A549 (cell line): ENCODE results near the gene SUGP2. TPM values are rescaled to one million over a fixed set of nuclear protein-coding genes. Genes with fewer than 3 reads are reported as not detected.

Experiments
- ATAC-seq, 2 experiments: fragments of 200-7000 bp in 1 of 2; fragments of >200 bp in 1 of 2; cut with Nextera tagmentation in 1 of 2; cut with Tn5 transposase in 1 of 2; 3 replicates each; pipeline versions ENCODE4 v1.8.0 to v1.9.1; 2018 to 2020; ENCODE audit warnings: mild to moderate bottlenecking in 1 of 2, moderate library complexity in 1 of 2
- CTCF ChIA-PET: fragments of 300-600 bp; sonication (Branson Sonifier 250); formaldehyde crosslinking; extraction: SDS; loops from one replicate; lab custom pipeline; 2021; ENCODE audit warnings: antibody characterized with exemption, inconsistent platforms; lab: Yijun Ruan, JAX
- POLR2A ChIA-PET: fragments of 350-600 bp; formaldehyde crosslinking; extraction: SDS; loops from one replicate; lab custom pipeline; 2021; ENCODE audit warnings: antibody characterized with exemption, inconsistent platforms; lab: Yijun Ruan, JAX
- DNase-seq, 2 experiments: peaks; one replicate each; pipeline versions ENCODE4 v3.0.0 to v3.0.0-alpha.2; 2011 to 2016; ENCODE audit warnings: low read depth in 1 of 2, low spot score in 1 of 2
- FAIRE-seq: peaks from 2 replicates; lab custom pipeline; 2011; peaks lifted over from hg19 to GRCh38; lab: Jason Lieb, UNC
- H3K27ac ChIP-seq, 2 experiments: fragments of >200 bp; sonication (Bioruptor Twin); formaldehyde crosslinking; 3 replicates each; pipeline ENCODE4 v1.5.1; 2016 to 2017
- H3K4me1 ChIP-seq: fragments of >200 bp; sonication (Bioruptor Twin); formaldehyde crosslinking; 3 replicates; pipeline ENCODE4 v1.6.1; 2016
- H3K4me2 ChIP-seq: fragments of >200 bp; sonication (Bioruptor Twin); formaldehyde crosslinking; 3 replicates; pipeline ENCODE4 v1.6.1; 2016
- H3K4me3 ChIP-seq: fragments of >200 bp; sonication (Bioruptor Twin); formaldehyde crosslinking; 3 replicates; pipeline ENCODE4 v1.5.1; 2016
- H3K9me3 ChIP-seq: fragments of >200 bp; sonication (Bioruptor Twin); formaldehyde crosslinking; 3 replicates; pipeline ENCODE4 v1.6.1; 2016
- BHLHE40 ChIP-seq: IDR thresholded peaks from 2 replicates; pipeline ENCODE4 v1.6.1; 2012; ENCODE audit warnings: low read depth, low read length, inconsistent platforms
- ESRRA ChIP-seq: fragments of 150-350 bp; IDR thresholded peaks from 2 replicates; pipeline ENCODE4 v1.6.1; 2014; ENCODE audit warnings: mild to moderate bottlenecking, low read length, borderline replicate concordance
- HDAC2 ChIP-seq: fragments of 200-600 bp; sonication (generic); IDR thresholded peaks from 2 replicates; pipeline ENCODE4 v1.6.1; 2016
- HOXB13 ChIP-seq: fragments of 250-450 bp; sonication (Bioruptor Pico); IDR thresholded peaks from 2 replicates; pipeline ENCODE4 v1.5.0; 2020; ENCODE audit warnings: low read depth, mild to moderate bottlenecking, moderate library complexity
- NPAS2 ChIP-seq: fragments of 250-450 bp; sonication (Bioruptor Pico); IDR thresholded peaks from 2 replicates; pipeline ENCODE4 v1.8.0; 2022; ENCODE audit warnings: mild to moderate bottlenecking, moderate library complexity, borderline replicate concordance
- POLR2A ChIP-seq: IDR thresholded peaks from 2 replicates; pipeline ENCODE4 v1.6.1; 2012; ENCODE audit warnings: mild to moderate bottlenecking, low read length
- POLR2AphosphoS2 ChIP-seq: conservative IDR thresholded peaks from 2 replicates; pipeline ENCODE4 v1.6.1; 2012; ENCODE audit warnings: low read length, improper control_type of control experiment, inconsistent platforms
- RAD21 ChIP-seq, 2 experiments: fragments of >200 bp in 1 of 2; sonication (Bioruptor Twin) in 1 of 2; formaldehyde crosslinking in 1 of 2; IDR thresholded peaks in 1 of 2; conservative IDR thresholded peaks in 1 of 2; 2 replicates in 1 of 2; 3 replicates in 1 of 2; pipeline ENCODE4 v1.6.1; 2012 to 2018; ENCODE audit warnings: inconsistent platforms in 1 of 2
- RCOR1 ChIP-seq: fragments of 150-350 bp; IDR thresholded peaks from 2 replicates; pipeline ENCODE4 v1.6.1; 2014; ENCODE audit warnings: antibody characterized with exemption, low read length, low read depth
- RFX5 ChIP-seq: fragments of 450-650 bp; IDR thresholded peaks from 2 replicates; pipeline ENCODE4 v1.7.1; 2014; ENCODE audit warnings: antibody characterized with exemption, mild to moderate bottlenecking, moderate library complexity
- RNF2 ChIP-seq: fragments of 200-600 bp; sonication (generic); IDR thresholded peaks from 2 replicates; pipeline ENCODE4 v1.6.1; 2016; ENCODE audit warnings: low read depth, mild to moderate bottlenecking, antibody characterized with exemption, moderate library complexity, borderline replicate concordance
- ZC3H11A ChIP-seq: fragments of 450-650 bp; IDR thresholded peaks from 2 replicates; pipeline ENCODE4 v1.6.1; 2014; ENCODE audit warnings: antibody characterized with exemption, mild to moderate bottlenecking
- ZFP36 ChIP-seq: fragments of 450-650 bp; IDR thresholded peaks from 2 replicates; pipeline ENCODE4 v1.6.1; 2014; ENCODE audit warnings: borderline replicate concordance; ENCODE audit not compliant: partially characterized antibody
- WGBS: methylation state at CpG from one replicate; pipeline ENCODE4 v1.1.6; 2017; ENCODE audit errors: missing lambda C conversion rate; 5-methylcytosine and 5-hydroxymethylcytosine counted together
- polyA plus RNA-seq, 4 experiments: library from polyadenylated mRNA; depleted of rRNA in 3 of 4; stranded (reverse); fragments of >200 nt; fragmentation: RNase III in 1 of 4; extraction: RNeasy Plus Mini Kit Qiagen cat#74134 plus additional on column Dnase treatment in 1 of 4; gene quantifications; 2 replicates in 3 of 4; 3 replicates in 1 of 4; pipeline ENCODE4 v1.2.3, GENCODE V29; 2011 to 2017
- TF ChIP-seq, protein P1 (sequence below): fragments of 200-600 bp; sonication (generic); IDR thresholded peaks from 2 replicates; pipeline ENCODE4 v1.6.1; 2016; ENCODE audit warnings: antibody characterized with exemption, mild to moderate bottlenecking, moderate library complexity
- TF ChIP-seq, protein P2 (sequence below): fragments of 450-650 bp; IDR thresholded peaks from 2 replicates; pipeline ENCODE4 v1.6.1; 2014; ENCODE audit warnings: antibody characterized with exemption
- TF ChIP-seq, protein P3 (sequence below): fragments of 250-450 bp; sonication (Bioruptor Pico); IDR thresholded peaks from 2 replicates; pipeline ENCODE4 v1.5.0; 2021; ENCODE audit warnings: mild to moderate bottlenecking, moderate library complexity, borderline replicate concordance

SUGP2 gene
- polyA plus RNA-seq, 2 of the 4 experiments (the other 2 are of a cell fraction): 42.4 to 43.9 TPM

DNA sequence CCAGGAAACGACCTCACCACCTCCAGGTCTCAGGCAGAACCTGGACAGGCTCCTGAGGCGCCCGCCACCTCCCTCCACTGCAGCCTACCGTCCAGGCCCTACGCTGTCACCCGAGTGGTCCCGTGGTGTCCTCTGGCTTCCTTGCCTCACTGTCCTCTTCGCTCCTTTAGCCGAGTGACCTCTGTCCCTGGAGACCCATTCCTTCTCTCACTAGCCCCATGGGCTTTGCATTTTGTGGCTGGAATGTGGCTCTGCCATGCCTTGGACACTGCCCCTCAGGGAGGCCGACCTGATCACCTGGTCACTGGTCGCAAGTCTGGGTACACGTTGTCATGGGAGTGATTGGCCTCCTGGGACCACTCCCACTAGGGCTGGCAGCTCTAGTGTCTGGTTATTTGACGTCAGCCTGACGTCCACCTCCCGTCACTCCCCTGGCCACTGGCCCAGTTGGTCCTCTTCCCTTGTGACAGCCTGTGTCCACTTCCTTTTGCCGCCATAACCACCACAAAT lies 48.4 kb upstream of the SUGP2 start (continued):
- TF ChIP-seq POLR2A (no peak), NPAS2 (CRISPR knock-in tag) (no peak), RCOR1 (no peak), RFX5 (no peak), HOXB13 (CRISPR knock-in tag) (no peak)

DNA sequence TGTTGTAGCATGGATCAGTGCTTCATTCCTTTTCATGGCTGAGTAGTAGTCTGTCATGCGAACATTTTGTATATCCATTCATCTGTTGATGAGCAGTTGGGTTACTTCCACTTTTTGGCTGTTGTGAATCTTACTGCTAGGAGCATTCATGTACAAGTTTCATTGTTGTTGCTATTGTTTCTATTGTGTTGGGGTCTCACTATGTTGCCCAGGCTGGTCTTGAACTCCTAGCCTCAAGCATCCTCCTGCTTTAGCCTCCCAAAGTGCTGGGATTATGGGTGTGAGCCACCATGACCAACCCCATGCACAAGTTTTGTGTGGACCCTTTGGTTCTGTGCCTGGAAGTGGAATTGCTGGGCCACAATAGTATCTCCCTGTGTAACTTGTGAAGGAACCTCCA lies 46.3 kb upstream of the SUGP2 start:
- no peak for DNase-seq
- 94% methylated on average over 1 of the region's 1 CpG for WGBS
- ChIA-PET CTCF (no interaction called here), POLR2A (no interaction called here)
- no peak for TF ChIP-seq ZC3H11A
- TF ChIP-seq, all 56 proteins: peak for 0
- no peak for ATAC-seq
- FAIRE-seq: no peak
- Histone ChIP-seq H3K9me3 (no peaks in the 10 kb centered on the region), H3K4me2 (no peak overlapping the region), H3K4me1 (no peaks in the 10 kb centered on the region), H3K4me3 (no peak overlapping the region), H3K27ac (no peak overlapping the region)

DNA sequence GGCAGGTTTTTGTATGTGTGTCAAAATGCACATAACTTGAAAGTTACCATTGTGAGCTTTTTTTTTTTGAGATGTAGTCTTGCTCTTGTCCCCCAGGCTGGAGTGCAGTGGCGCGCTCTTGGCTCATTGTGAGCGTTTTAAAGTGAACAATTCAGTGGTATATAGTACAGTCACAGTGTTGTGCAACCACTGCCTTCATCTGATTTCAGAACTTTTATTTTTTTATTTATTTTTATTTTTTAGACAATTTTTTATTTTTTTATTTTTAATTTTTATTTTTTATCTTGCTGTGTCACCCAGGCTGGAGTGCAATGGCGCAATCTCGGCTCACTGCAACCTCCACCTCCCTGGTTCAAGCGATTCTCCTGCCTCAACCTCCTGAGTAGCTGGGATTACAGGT lies 45.5 kb upstream of the SUGP2 start:
- no peaks in the 10 kb centered on the region for H3K4me1 ChIP-seq
- FAIRE-seq: no peak
- ATAC-seq: no peak
- no peak for DNase-seq
- no peak overlapping the region for H3K4me2 ChIP-seq
- H3K4me3 ChIP-seq: no peak overlapping the region
- no peak overlapping the region for H3K27ac ChIP-seq
- CTCF ChIA-PET: no interaction called here
- TF ChIP-seq POLR2AphosphoS2: no peak
- TF ChIP-seq ESRRA: no peak
- TF ChIP-seq, protein P1, sequence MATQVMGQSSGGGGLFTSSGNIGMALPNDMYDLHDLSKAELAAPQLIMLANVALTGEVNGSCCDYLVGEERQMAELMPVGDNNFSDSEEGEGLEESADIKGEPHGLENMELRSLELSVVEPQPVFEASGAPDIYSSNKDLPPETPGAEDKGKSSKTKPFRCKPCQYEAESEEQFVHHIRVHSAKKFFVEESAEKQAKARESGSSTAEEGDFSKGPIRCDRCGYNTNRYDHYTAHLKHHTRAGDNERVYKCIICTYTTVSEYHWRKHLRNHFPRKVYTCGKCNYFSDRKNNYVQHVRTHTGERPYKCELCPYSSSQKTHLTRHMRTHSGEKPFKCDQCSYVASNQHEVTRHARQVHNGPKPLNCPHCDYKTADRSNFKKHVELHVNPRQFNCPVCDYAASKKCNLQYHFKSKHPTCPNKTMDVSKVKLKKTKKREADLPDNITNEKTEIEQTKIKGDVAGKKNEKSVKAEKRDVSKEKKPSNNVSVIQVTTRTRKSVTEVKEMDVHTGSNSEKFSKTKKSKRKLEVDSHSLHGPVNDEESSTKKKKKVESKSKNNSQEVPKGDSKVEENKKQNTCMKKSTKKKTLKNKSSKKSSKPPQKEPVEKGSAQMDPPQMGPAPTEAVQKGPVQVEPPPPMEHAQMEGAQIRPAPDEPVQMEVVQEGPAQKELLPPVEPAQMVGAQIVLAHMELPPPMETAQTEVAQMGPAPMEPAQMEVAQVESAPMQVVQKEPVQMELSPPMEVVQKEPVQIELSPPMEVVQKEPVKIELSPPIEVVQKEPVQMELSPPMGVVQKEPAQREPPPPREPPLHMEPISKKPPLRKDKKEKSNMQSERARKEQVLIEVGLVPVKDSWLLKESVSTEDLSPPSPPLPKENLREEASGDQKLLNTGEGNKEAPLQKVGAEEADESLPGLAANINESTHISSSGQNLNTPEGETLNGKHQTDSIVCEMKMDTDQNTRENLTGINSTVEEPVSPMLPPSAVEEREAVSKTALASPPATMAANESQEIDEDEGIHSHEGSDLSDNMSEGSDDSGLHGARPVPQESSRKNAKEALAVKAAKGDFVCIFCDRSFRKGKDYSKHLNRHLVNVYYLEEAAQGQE: no peak
- TF ChIP-seq RAD21 (conservative IDR thresholded peaks at IDR 0.05 in 1 of 2, IDR thresholded peaks at IDR 0.05 in 1 of 2): no peak
- no peak for TF ChIP-seq RNF2
- TF ChIP-seq, protein P2, sequence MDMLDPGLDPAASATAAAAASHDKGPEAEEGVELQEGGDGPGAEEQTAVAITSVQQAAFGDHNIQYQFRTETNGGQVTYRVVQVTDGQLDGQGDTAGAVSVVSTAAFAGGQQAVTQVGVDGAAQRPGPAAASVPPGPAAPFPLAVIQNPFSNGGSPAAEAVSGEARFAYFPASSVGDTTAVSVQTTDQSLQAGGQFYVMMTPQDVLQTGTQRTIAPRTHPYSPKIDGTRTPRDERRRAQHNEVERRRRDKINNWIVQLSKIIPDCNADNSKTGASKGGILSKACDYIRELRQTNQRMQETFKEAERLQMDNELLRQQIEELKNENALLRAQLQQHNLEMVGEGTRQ: no peak
- no peak for TF ChIP-seq ZFP36
- TF ChIP-seq BHLHE40: no peak
- no peak for TF ChIP-seq HDAC2
- H3K9me3 ChIP-seq: no peaks in the 10 kb centered on the region
- POLR2A ChIA-PET: no interaction called here
- 89% methylated on average over 6 of the region's 6 CpGs for WGBS

DNA sequence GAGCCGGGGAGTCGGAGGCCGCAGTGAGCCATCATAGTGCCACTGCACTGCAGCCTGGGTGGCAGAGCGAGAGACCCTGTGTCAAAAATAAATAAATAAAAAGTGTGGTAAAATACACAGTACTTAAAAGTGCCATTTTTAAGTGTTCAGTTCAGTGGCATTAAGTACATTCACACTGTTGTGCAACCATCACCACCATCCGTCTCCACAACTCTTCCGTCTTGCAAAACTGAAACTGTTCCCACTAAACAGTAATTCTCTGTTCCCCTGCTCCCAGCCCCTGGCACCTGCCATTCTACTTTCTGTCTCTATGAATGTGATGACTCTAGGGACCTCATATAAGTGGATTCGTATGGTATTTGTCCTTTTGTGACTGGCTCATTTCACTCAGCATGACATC lies 43.8 kb upstream of the SUGP2 start:
- Histone ChIP-seq H3K4me3 (no peak overlapping the region), H3K27ac (no peak overlapping the region), H3K4me2 (no peak overlapping the region), H3K4me1 (no peaks in the 10 kb centered on the region)
- ATAC-seq (no peak), DNase-seq (no peak), FAIRE-seq (no peak)
- 86% methylated on average over 7 of the region's 7 CpGs for WGBS
- ChIA-PET CTCF (no interaction called here), POLR2A (no interaction called here)
- no peak for TF ChIP-seq BHLHE40
- TF ChIP-seq, protein P3, sequence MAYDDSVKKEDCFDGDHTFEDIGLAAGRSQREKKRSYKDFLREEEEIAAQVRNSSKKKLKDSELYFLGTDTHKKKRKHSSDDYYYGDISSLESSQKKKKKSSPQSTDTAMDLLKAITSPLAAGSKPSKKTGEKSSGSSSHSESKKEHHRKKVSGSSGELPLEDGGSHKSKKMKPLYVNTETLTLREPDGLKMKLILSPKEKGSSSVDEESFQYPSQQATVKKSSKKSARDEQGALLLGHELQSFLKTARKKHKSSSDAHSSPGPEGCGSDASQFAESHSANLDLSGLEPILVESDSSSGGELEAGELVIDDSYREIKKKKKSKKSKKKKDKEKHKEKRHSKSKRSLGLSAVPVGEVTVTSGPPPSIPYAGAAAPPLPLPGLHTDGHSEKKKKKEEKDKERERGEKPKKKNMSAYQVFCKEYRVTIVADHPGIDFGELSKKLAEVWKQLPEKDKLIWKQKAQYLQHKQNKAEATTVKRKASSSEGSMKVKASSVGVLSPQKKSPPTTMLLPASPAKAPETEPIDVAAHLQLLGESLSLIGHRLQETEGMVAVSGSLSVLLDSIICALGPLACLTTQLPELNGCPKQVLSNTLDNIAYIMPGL (CRISPR knock-in tag): no peak
- TF ChIP-seq, all 56 proteins: peak for 0
- H3K9me3 ChIP-seq: no peaks in the 10 kb centered on the region
